Left lung (tissue), 10 donors: ENCODE measurements around the gene C4orf36. TPM values are rescaled to one million over a fixed set of nuclear protein-coding genes. Genes with fewer than 3 reads are reported as not detected.

Experiments
- ATAC-seq: fragments of 200-7000 bp; cut with Tn5 transposase; one replicate; pipeline ENCODE4 v1.9.1; 2020; ENCODE audit warnings: moderate library complexity
- DNase-seq, 4 donors: peaks; one replicate each; pipeline ENCODE4 v3.0.0-alpha.2; 2013 to 2020
- H3K27ac ChIP-seq, 2 donors: fragments of 200-600 bp; sonication (generic) in 1 of 2; one replicate each; pipeline versions ENCODE4 v1.5.0 to v1.8.0; 2020 to 2021
- H3K27me3 ChIP-seq, 2 donors: fragments of 200-600 bp; sonication (generic) in 1 of 2; one replicate each; pipeline versions ENCODE4 v1.5.0 to v1.8.0; 2020 to 2021
- H3K36me3 ChIP-seq, 2 donors: fragments of 200-600 bp; sonication (generic) in 1 of 2; one replicate each; pipeline versions ENCODE4 v1.5.0 to v1.8.0; 2020 to 2021
- H3K4me1 ChIP-seq, 2 donors: fragments of 200-600 bp; one replicate each; pipeline ENCODE4 v1.8.0; 2021
- H3K4me3 ChIP-seq, 2 donors: fragments of 200-600 bp; sonication (generic) in 1 of 2; one replicate each; pipeline versions ENCODE4 v1.5.0 to v1.8.0; 2020 to 2021; ENCODE audit warnings: mild to moderate bottlenecking in 1 of 2
- H3K9me3 ChIP-seq, 2 donors: fragments of 200-600 bp; sonication (generic) in 1 of 2; one replicate each; pipeline versions ENCODE4 v1.5.0 to v1.8.0; 2020 to 2021
- CTCF ChIP-seq, 2 donors: fragments of 200-600 bp; sonication (generic) in 1 of 2; IDR thresholded peaks; one replicate each; pipeline versions ENCODE4 v1.5.0 to v1.8.0; 2021; ENCODE audit warnings: antibody characterized with exemption in 2 of 2
- intact Hi-C, 2 donors: fragments of 100-400 bp; cut with DNase I; formaldehyde crosslinking; loops; one replicate each; pipeline versions ENCODE4 v1.11.2 to v1.14.2; 2022
- polyA plus RNA-seq, 6 donors: library from polyadenylated mRNA; unstranded; fragments of 120-200 nt; gene quantifications; one replicate each; pipeline ENCODE4 v1.2.1, GENCODE V29; 2013; ENCODE audit not compliant: insufficient read length in 6 of 6
- total RNA-seq, 2 donors: library from RNA; stranded (reverse); fragmentation: NEBNext Ultra II Directional; extraction: Animal tissue kit (Norgen Biotek cat#: 25700); gene quantifications; one replicate each; pipeline ENCODE4 v1.2.1, GENCODE V29; 2021
- donor health status: DM: no; HTN: yes; CAD: no.
- donor health status: DM: no; HTN: no; CAD: no.

C4orf36 gene
- total and polyA plus RNA-seq, 8 donors, result 1.7 to 11.4 (median 10.1) TPM

- H3K9me3 ChIP-seq, result no peaks in the 10 kb centered on the region
- H3K4me1 ChIP-seq, result no peaks in the 10 kb centered on the region
- intact Hi-C loops, result no loop called here
- TF ChIP-seq CTCF (IDR thresholded peaks at IDR 0.05), result no peak
- no peaks in the 10 kb centered on the region for H3K27me3 ChIP-seq
- DNase-seq (no peak), ATAC-seq (no peak)
- no peak overlapping the region for H3K4me3 ChIP-seq
- no peaks in the 10 kb centered on the region for H3K36me3 ChIP-seq
- no peak overlapping the region for H3K27ac ChIP-seq
Observed at GRCh38 chr4:86856896-86857295, 35.3 kb downstream of the C4orf36 start.

GRCh38 chr4:86855572-86855971 is 36.6 kb downstream of the C4orf36 start:
- no peaks in the 10 kb centered on the region for H3K36me3 ChIP-seq
- H3K27me3 ChIP-seq, result no peaks in the 10 kb centered on the region
- TF ChIP-seq CTCF (IDR thresholded peaks at IDR 0.05), result no peak
- no peak overlapping the region for H3K4me3 ChIP-seq
- H3K9me3 ChIP-seq, result no peaks in the 10 kb centered on the region
- ATAC-seq (peak; percentile 25), DNase-seq (no peak)
- H3K27ac ChIP-seq, result no peak overlapping the region
- intact Hi-C loops, result no loop called here
- no peaks in the 10 kb centered on the region for H3K4me1 ChIP-seq

- intact Hi-C loops, result no loop called here
- H3K36me3 ChIP-seq, result no peaks in the 10 kb centered on the region
- H3K4me3 ChIP-seq, result no peak overlapping the region
- no peaks in the 10 kb centered on the region for H3K4me1 ChIP-seq
- H3K9me3 ChIP-seq, result no peaks in the 10 kb centered on the region
- ATAC-seq (no peak), DNase-seq (no peak)
- no peak for TF ChIP-seq CTCF (IDR thresholded peaks at IDR 0.05)
- H3K27me3 ChIP-seq, result no peaks in the 10 kb centered on the region
- no peak overlapping the region for H3K27ac ChIP-seq
Observed at GRCh38 chr4:86853209-86853608, 39.0 kb downstream of the C4orf36 start.

GRCh38 chr4:86848732-86849619 is 43.2 kb downstream of the C4orf36 start, which contains the start of gene SLC10A6:
TSS of gene SLC10A6 (minus strand) at chr4:86849384. CDS start at chr4:86849115, 269 bp downstream.
- DNase-seq (no peak), ATAC-seq (no peak)
- H3K27ac ChIP-seq, result no peak within 1 kb of the TSS
- no peaks in the 10 kb centered on the region for H3K36me3 ChIP-seq
- intact Hi-C loops, result no loop called here
- H3K4me3 ChIP-seq, result no peak within 1 kb of the TSS
- H3K9me3 ChIP-seq, result no peaks in the 10 kb centered on the region
- H3K4me1 ChIP-seq, result no peaks in the 10 kb centered on the region
- no peaks in the 10 kb centered on the region for H3K27me3 ChIP-seq
- no peak for TF ChIP-seq CTCF (IDR thresholded peaks at IDR 0.05)

- no peaks in the 10 kb centered on the region for H3K4me1 ChIP-seq
- intact Hi-C loops, result no loop called here
- no peak overlapping the region for H3K27ac ChIP-seq
- DNase-seq (no peak), ATAC-seq (no peak)
- H3K4me3 ChIP-seq, result no peak overlapping the region
- no peaks in the 10 kb centered on the region for H3K36me3 ChIP-seq
- H3K27me3 ChIP-seq, result no peaks in the 10 kb centered on the region
- no peaks in the 10 kb centered on the region for H3K9me3 ChIP-seq
- TF ChIP-seq CTCF (IDR thresholded peaks at IDR 0.05), result no peak
Observed at GRCh38 chr4:86848136-86848535, 44.1 kb downstream of the C4orf36 start.
